Left colon (tissue), 2 donors: Measurements from ENCODE around the gene SPATA12. TPM values are rescaled to one million over a fixed set of nuclear protein-coding genes. Genes with fewer than 3 reads are reported as not detected.
A peak's percentile ranks its signal among the peaks of the same experiment; 100 is the strongest.

Experiments
- ATAC-seq: fragments of 200-7000 bp; cut with Tn5 transposase; one replicate; pipeline ENCODE4 v1.9.1; 2020; ENCODE audit warnings: mild to moderate bottlenecking, moderate library complexity
- DNase-seq, 2 donors: peaks; one replicate each; pipeline ENCODE4 v3.0.0-alpha.2; 2020
- intact Hi-C, 2 donors: fragments of 100-400 bp; cut with DNase I in 1 of 2; cut with micrococcal nuclease in 1 of 2; formaldehyde crosslinking; loops; one replicate each; pipeline versions ENCODE4 v1.11.2 to v1.14.0; 2022; cut with DNase I, micrococcal nuclease
- total RNA-seq, 2 donors: library from RNA; stranded (reverse); fragmentation: NEBNext Ultra II Directional; extraction: Animal tissue kit (Norgen Biotek cat#: 25700); gene quantifications; one replicate each; pipeline ENCODE4 v1.2.1, GENCODE V29; 2021
- donor health status: DM: no; HTN: no; CAD: no.
- donor health status: DM: yes; HTN: yes; CAD: no.

SPATA12 gene
- total RNA-seq, 2 donors from 2014 or later, result not detected

DNA sequence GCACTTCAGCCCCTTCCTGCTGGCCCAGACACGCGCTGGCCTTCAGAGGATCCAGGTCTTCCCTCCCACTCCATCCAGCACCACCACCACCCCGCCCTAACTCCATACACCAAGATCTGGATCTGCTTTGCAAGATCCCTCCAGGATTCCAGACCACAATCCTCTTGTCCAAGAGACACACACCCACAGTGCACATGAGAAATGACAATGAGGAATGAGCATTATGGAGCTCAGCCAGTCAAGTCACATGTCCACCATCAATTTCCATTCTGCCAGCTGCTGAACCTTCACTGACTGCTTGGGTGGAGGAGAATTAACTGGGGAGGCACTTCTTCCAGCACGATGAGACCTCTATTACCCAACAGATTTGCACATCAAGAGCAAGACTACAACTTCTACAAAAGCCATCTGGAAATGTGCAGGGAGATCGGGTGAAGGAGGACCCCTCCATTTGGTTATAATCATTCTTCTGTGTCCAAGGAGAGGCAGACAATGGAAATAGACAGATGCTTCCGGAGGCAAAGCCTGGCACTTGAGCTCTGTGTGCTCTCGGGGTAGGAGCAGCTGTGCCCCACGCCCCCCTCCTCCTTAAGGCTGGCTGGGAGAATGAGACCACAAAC, 12.3 kb upstream of the SPATA12 start:
- intact Hi-C loops, result no loop called here
- DNase-seq, result peak in 1 of 2 donors; percentile 37
- peak; percentile 19 for ATAC-seq

DNA sequence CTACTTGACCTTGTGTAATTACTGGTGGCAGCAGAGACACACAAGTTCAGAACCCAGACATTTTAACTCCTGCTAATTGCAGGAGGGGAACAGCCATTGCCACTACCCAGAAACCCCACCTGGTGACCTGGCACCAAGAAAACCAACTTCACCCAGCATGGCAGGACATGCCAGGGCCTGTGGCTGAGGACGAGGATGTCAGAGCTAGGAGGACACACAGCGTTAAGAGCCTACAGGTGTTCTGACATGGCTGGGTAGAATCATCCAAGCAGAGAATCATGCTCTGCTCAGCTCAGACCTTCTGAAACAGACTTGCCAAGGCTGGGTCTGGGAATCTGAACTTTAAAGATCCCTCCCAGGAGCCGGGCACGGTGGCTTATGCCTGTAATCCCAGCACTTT, 11.7 kb upstream of the SPATA12 start:
- ATAC-seq (no peak), DNase-seq (no peak)
- intact Hi-C loops, result no loop called here

DNA sequence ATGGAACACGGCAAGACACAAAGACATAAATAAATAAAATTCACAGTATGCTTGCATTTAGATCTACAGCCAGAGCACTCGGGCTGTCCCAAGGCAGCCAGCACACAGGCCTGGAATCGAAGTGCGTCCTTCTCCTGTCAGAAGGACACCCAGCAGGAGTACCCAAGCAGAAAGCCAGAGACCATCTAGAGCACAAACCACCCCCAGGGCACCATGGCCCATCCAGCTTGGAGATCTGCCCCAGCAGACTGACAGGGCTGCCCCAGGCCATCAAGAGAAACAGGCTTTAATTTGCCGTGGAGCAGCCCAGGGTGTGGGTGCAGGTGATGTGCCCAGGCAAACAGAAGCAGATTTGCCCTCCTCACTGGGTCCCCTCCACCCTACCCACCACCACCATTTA, 7.8 kb upstream of the SPATA12 start:
- ATAC-seq (no peak), DNase-seq (no peak)
- intact Hi-C loops, result no loop called here

DNA sequence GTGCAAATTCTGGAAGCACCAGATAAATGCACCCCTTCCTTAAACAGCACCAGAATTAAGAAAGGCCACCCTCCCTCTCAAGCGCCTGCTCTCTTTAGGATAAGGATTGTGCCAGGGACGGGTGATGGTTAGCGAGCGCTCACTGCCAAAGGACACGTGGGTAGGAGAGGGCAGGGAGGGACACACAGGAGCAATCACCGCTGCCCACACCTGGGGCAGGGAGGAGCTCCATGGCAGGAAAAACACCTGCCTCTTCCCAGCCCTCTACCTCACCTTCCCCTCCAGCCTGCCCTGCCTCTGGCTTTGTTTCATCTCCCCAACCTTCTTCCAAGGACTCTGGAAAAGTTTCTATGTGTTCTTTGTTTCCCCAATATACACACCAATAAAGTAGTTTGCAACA, 7.3 kb upstream of the SPATA12 start:
- DNase-seq, result no peak
- ATAC-seq, result peak; percentile 91
- intact Hi-C loops, result no loop called here

DNA sequence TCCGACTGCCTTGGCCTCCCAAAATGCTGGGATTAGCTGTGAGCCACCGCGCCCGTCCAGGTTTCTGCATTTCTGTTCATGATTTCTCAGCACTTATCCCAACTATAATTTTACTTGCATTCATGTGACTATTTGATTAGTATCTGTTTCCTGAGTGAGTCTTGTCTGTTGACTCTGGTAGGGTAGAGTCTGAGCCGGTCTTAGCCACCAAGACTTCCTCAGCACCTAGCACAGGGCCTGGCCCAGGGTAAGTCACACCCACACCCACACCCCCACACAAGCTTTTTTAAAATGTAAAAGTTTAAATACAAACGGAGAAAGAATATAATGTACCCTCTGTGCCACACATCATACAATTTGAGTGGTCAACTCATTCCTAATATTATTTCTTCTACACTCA, 3.1 kb upstream of the SPATA12 start:
- intact Hi-C loops, result no loop called here
- no peak for ATAC-seq

DNA sequence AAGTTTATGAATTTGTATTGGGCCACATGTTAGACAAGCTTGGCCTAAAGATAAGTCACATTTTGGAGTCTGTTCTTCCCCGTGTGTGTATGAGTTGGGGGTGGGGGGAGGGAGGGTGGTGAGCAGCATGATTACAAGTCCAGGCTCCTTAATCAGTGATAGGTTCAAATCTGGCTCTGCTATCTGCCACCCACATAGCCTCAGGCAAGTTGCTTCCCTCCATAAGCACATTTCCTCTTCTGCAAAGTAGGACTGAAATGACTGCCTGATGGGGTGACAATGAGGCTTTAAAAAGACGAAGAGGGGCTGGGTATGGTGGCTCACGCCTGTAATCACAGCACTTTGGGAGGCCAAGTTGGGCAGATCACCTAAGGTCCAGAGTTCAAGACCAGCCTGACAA, 1.1 kb upstream of the SPATA12 start:
- ATAC-seq, result no peak
- intact Hi-C loops, result no loop called here
- no peak for DNase-seq

More for the DNA sequence above, 3.1 kb upstream of the SPATA12 start:
- DNase-seq, result no peak

GRCh38 chr3:57061556-57061955, 1.1 kb downstream of the SPATA12 start:
- intact Hi-C loops, result no loop called here
- DNase-seq (no peak), ATAC-seq (no peak)

DNA sequence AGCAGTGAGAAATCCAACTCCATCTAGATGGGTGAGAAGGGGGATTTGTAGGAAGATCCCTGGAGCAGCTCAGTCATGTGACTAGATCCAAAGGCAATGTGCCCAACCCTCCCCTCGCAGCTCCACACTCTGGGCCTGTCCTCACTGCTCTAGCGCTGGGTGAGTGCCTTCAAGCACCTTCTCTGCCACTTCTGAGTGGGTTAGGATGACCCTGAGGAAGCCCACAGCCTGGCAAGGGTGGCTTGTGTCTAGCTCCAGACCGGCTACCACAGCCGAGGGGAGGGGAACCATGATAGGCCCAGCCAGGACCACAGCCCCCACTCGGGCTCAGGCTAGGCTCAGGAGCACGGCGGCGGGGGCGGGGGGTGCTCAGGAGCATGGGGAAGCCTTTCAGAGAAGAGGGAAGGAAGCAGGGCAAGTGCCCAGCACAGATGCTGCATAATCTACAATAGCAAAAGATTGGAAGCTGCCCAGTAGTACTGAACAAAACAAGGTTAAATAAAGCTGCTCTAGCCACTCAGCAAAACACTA, 1.7 kb downstream of the SPATA12 start:
- no peak for DNase-seq
- intact Hi-C loops, result no loop called here
- ATAC-seq, result no peak

DNA sequence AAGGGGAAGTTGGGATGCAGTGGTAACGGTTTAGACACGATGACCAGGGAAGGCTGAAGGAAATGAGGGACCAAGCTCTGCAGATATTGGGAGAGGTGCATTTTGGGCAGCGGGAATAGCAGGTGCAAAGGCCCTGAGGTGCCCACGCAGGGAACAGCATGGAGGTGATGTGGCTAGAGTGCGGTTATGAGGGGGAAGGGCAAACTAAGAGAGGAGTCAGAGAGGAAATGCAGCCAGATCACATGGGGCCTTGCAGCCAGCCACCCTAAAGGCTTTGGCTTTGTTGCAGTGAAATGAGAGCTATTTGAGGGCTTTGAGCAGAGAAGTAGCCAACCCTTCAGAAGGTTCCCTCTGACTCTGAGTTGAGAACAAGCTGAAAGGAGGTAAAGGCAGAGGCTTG, 2.6 kb downstream of the SPATA12 start:
- intact Hi-C loops, result no loop called here
- DNase-seq (no peak), ATAC-seq (no peak)

GRCh38 chr3:57064001-57064400, 3.5 kb downstream of the SPATA12 start:
- ATAC-seq (no peak), DNase-seq (no peak)
- intact Hi-C loops, result no loop called here

- ATAC-seq (no peak), DNase-seq (no peak)
- intact Hi-C loops, result no loop called here
These were observed 4.1 kb downstream of the SPATA12 start for GRCh38 chr3:57064572-57064971.

DNA sequence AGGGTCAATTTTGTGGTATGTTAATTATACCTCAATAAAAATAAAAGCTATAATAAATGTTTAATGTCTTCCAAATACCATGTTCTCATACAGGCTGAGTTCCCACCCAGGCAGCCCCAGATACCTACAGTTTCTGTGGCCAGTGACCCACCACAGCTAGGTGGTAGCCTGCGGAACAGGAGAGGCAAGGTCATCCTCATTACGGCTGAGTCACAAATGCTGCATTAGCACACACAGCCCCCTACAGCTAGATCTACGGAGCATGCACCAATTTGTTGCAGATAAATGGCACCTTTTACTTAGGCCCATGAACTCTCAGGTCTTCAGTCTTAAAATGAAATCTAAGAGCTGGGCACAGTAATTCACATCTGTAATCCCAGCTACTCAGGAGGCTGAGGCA, 5.1 kb downstream of the SPATA12 start:
- ATAC-seq, result no peak
- DNase-seq, result no peak
- intact Hi-C loops, result no loop called here

GRCh38 chr3:57066471-57066870, 6.0 kb downstream of the SPATA12 start:
- intact Hi-C loops, result no loop called here
- DNase-seq (no peak), ATAC-seq (no peak)

DNA sequence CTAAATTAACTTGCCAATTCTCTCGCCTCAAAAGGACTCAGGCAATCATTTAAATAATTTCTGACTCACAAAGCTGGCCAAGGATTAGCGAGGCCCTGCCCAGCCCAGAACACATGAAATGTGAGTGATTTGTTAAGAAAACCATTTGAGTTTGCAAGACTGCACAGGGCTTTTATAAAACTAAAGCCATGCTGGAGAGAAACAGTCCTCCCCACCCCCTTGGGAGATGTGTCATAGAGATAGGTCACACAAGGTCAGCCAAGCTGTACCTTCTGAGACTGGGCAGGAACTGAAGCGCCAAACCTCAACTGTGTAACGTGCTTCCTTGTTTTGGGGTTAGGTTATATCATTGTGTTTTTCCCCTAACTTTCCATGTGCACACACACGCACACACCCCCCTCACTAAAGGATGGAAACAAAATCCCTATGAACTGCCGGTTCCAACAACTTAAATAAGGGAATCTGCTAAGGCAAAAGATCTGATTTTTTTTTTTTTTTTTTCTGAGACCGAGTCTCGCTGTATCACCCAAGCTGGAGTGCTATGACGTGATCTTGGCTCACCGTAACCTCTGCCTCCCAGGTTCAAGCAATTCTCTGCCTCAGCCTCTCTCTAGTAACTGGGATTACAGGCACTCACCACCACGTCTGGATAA, 8.1 kb downstream of the SPATA12 start:
- ATAC-seq (peak; percentile 78), DNase-seq (peak; percentile 18 to 51)
- intact Hi-C loops, result no loop called here

DNA sequence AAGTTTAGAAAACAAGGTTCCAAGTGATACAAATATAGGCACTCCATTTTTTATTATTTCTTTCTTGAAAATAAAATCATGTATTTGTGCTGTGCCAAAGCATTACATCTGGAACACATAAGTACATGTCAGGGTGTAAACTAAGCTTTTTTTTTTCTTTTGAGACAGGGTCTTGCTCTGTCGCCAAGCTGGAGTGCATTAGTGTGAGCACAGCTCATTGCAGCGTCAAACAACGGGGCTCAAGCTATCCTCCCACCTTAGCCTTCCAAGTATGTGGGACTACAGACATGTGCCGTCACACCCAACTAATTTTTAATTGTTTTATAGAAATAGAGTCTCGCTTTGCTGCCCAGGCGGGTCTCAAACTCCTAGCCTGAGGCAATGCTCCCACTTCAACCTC, 9.0 kb downstream of the SPATA12 start:
- ATAC-seq (no peak), DNase-seq (no peak)
- intact Hi-C loops, result no loop called here

DNA sequence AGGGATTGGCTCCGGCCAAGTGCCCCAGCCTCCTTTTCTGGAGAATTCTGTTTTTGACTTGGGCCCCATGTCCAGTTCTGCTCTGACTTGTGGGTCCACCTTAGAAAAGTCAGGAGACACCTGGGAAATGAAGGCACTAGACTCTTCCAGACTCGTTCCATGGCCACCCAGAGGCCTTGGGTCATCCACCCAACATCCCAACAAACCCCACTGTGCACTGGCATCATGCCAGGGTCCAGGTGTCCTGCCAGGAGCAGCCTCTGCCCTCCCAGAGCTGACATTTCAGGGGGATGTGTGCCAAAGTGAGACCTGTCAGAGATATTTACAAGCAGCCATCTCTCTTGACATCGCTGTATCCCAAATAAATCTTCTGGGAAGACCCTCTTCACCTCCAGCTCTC, 13.2 kb downstream of the SPATA12 start:
- intact Hi-C loops, result no loop called here
- DNase-seq, result no peak
- ATAC-seq, result no peak

GRCh38 chr3:57074135-57074534, 13.7 kb downstream of the SPATA12 start:
- ATAC-seq (no peak), DNase-seq (no peak)
- intact Hi-C loops, result no loop called here

- DNase-seq (no peak), ATAC-seq (peak; percentile 18)
- intact Hi-C loops, result loop anchor here in 1 of 2 donors (5.0 kb wide), 1 partner anchor 79 kb away; no protein-coding TSS in a partner anchor
These were observed 16.0 kb downstream of the SPATA12 start for GRCh38 chr3:57076422-57076951.

- DNase-seq (no peak), ATAC-seq (no peak)
- intact Hi-C loops, result loop anchor here in 1 of 2 donors (5.0 kb wide), 1 partner anchor 80 kb away; no protein-coding TSS in a partner anchor
These were observed 17.3 kb downstream of the SPATA12 start for GRCh38 chr3:57077630-57078343.

DNA sequence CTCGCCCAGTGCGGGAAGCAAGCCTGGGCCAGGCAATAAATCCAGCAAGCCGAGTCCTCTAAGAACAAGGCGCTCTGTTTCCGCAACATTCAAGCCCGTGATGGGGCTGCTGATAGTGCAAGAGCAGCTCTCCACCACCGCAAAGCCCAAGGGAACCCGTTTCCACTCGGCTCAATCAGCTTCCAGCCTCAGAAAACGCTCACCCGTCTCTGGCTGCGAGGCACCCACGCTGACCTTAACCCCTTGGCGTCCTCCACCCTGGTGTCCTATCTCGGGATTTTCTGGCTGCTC, 17.8 kb downstream of the SPATA12 start:
- peak; percentile 77 for ATAC-seq
- intact Hi-C loops, result loop anchor here in 1 of 2 donors (5.0 kb wide), 1 partner anchor 81 kb away; no protein-coding TSS in a partner anchor
- peak; percentile 62 to 68 for DNase-seq
